ENCODE data around the gene MRPL39.

The MRPL39 gene

DNA sequence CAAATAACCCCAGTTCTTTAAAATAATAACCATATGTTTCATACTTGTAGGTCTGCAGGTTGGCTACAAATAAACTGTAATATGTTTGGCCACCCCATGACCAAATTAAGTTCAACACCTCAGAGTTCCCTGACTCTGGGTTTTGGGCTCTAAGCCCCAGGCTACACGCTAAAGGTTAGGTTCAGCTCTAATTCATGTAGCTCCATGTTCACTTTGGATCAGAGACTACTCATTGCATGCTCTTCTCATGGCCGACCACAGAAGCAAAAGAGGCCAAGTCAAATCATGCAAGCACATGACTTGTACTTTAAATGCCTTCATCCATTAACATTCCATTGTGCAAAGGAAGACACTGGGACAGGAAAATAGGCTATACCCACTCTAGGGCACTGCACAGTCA is 66.2 kb downstream of the MRPL39 start:
- DNase-seq (ENCODE audit: low read depth in 1 of 2, low spot score in 1 of 2) = no peak

DNA sequence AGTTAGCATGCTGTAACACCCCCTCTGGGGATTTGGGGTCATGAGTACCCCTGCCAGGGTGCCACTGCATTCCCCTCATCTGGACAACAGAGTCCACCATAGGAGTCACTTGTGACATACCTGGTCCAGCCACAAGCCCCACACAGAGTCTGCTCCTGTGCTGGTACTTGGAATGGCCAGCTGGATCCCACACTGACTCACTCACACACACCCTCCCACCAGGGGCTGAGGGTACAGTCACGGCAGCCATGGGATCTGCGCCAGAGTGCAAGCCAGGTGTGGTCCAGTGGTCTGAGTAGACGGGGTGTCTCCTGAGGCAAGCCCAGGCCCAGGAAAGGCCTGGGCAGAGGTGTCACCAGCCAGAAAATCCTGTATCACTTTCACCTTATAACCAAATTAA is 67.7 kb downstream of the MRPL39 start:
- DNase-seq (ENCODE audit: low read depth in 1 of 2, low spot score in 1 of 2) = no peak

DNA sequence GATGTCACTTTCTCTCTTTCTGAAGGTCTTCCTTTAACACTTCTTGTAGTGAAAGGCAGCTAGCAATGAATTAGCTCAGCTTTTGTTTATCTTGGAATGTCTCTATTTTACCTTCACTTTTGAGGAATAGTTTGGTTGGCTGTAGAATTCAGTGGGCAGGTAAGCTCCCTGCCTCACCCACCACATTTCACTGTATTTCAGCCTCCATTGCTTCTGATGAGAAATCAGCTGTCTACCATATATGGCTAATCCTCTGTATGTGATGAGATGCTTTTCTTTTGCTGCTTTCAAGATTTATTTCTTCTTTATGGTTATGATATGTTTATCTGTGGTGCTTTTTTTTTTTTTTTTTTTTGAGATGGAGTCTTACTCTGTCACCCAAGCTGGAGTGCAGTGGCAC is 70.1 kb downstream of the MRPL39 start:
- DNase-seq (ENCODE audit: low read depth in 1 of 2, low spot score in 1 of 2) = no peak

DNA sequence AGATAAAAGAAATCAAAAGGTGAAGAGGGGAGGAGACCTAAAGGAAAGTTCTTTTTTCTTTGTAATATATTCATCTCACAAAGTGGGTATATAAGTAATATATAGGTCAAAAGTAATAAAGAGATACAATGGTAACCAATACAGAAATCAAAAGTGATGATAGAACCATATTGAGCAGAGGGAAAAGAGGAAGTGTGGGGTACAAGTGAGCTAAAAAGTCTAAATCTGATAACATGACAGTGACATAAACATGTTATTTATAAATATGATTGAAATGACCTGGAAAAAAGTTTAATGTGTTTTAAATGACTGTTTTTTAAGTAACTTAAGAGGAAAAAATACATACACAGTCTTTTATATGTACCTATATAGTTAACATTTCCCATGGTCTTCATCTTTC is 70.5 kb downstream of the MRPL39 start:
- no peak for DNase-seq (ENCODE audit: low read depth in 1 of 2, low spot score in 1 of 2)

DNA sequence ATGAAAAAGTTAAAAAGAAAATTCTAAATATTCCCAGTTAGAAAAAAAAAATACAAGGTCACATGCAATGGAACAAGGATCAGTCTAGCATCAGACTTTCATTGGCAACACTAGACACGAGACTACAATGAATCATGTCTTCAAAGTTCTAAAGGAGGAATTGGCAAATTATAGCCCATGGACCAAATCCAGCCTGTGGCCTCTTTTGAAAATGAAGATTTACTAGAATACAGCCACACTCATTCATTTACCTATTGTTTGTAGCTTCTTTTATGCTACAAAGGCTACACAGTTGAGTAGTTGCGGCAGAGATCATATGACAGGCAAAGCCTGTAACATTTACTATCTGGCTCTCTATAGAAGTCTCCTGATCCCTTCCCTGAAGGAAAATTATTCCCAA is 71.4 kb downstream of the MRPL39 start:
- DNase-seq (ENCODE audit: low read depth in 1 of 2, low spot score in 1 of 2) = no peak
